Type B pancreatic cell (in vitro differentiated cells): ENCODE results near the gene TIGD6. TPM values are rescaled to one million over a fixed set of nuclear protein-coding genes. Genes with fewer than 3 reads are reported as not detected.
A peak's percentile ranks its signal among the peaks of the same experiment; 100 is the strongest.

Experiments used
- DNase-seq: peaks from one replicate; pipeline ENCODE4 v3.0.0; 2021; ENCODE audit warnings: mixed read lengths; ENCODE audit not compliant: unreplicated experiment; ENCODE audit errors: extremely low spot score
- H3K27ac Mint-ChIP-seq: 2 replicates; pipeline ENCODE4 v1.8.0; 2021; ENCODE audit warnings: mild to moderate bottlenecking, mixed read lengths
- H3K27me3 Mint-ChIP-seq: 2 replicates; pipeline ENCODE4 v1.8.0; 2021; ENCODE audit warnings: mixed read lengths
- H3K36me3 Mint-ChIP-seq: 2 replicates; pipeline ENCODE4 v1.8.0; 2021; ENCODE audit warnings: mixed read lengths
- H3K4me1 Mint-ChIP-seq: one replicate; pipeline ENCODE4 v1.8.0; 2021; ENCODE audit warnings: mixed read lengths; ENCODE audit not compliant: unreplicated experiment
- H3K4me3 Mint-ChIP-seq: 2 replicates; pipeline ENCODE4 v1.8.0; 2021; ENCODE audit warnings: mild to moderate bottlenecking, mixed read lengths
- H3K9me3 Mint-ChIP-seq: 2 replicates; pipeline ENCODE4 v1.8.0; 2021; ENCODE audit warnings: mixed read lengths
- total RNA-seq: library from RNA; stranded (reverse); gene quantifications from 2 replicates; pipeline ENCODE4 v1.2.1, GENCODE V29; 2021; ENCODE audit warnings: low replicate concordance
- TF ChIP-seq, protein P1 (sequence below): fragments of 200-600 bp; sonication (generic); conservative IDR thresholded peaks from 2 replicates; pipeline ENCODE4 v1.5.0; 2021; ENCODE audit warnings: antibody characterized with exemption, mild to moderate bottlenecking

TIGD6 gene
- total RNA-seq, 1 donor from 2014 or later = 4.9 TPM

DNA sequence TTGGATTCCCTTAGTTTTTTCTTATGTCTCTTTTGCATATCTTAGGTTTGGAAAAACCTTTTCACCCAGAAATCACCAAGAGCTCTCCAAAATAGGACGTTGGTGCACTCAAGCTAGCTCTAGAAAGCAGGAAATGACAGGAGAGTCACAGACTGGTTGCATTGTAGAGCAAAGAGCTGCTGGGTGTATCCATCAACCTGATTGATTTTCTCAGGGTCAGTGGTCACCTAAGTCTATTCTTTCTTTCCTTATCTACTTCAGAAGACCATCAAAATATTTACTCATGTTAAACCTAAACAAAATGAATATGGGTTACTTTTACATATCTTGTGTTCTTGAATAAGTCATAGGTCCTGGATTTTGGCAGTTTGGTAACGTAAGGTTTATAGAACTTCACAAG lies 25.0 kb downstream of the TIGD6 start:
- Mint-ChIP-seq H3K27me3 (no peaks in the 10 kb centered on the region), H3K36me3 (peaks cover 6% of the 10 kb centered on the region), H3K9me3 (no peaks in the 10 kb centered on the region), H3K4me3 (no peak overlapping the region), H3K4me1 (peaks cover 10% of the 10 kb centered on the region), H3K27ac (no peak overlapping the region)
- no peak for DNase-seq
- TF ChIP-seq, protein P1, sequence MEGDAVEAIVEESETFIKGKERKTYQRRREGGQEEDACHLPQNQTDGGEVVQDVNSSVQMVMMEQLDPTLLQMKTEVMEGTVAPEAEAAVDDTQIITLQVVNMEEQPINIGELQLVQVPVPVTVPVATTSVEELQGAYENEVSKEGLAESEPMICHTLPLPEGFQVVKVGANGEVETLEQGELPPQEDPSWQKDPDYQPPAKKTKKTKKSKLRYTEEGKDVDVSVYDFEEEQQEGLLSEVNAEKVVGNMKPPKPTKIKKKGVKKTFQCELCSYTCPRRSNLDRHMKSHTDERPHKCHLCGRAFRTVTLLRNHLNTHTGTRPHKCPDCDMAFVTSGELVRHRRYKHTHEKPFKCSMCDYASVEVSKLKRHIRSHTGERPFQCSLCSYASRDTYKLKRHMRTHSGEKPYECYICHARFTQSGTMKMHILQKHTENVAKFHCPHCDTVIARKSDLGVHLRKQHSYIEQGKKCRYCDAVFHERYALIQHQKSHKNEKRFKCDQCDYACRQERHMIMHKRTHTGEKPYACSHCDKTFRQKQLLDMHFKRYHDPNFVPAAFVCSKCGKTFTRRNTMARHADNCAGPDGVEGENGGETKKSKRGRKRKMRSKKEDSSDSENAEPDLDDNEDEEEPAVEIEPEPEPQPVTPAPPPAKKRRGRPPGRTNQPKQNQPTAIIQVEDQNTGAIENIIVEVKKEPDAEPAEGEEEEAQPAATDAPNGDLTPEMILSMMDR = no peak

DNA sequence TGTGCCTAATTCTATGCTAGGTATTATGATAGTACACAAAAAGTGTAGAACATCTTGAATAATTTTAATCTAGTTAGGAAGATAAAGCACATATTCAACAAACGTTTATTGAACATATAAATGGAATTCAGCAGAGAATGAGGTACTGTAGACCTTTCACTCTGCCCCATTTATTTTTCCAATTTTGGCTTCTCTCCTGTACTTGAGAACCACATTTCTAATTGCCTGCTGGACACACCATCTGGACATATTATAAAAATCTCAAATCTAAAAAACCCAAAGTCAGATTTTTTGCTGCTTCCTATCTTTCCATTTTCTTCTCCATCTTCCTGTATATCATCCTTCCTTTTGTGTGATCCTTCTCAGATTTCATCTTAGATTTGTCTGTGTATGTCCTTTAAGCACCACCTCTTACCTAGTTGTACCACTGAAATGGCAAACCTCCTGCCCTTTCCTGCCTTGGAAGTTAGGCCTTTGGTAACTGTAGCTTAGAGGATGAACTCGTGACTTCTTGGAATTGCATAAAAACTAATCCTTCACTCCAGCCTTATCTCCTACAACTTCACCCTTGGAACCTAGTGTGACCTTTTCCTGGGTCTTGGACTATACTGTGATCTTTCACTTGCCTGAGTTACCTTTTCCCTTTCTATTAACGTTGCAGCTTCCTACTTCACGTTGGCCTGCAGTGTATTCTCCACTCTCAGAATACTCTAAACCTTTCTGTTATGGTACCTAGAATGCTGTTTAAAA lies 31.1 kb downstream of the TIGD6 start:
- Mint-ChIP-seq H3K4me3 (no peak overlapping the region), H3K27ac (no peak overlapping the region), H3K9me3 (no peaks in the 10 kb centered on the region), H3K27me3 (no peaks in the 10 kb centered on the region), H3K4me1 (no peaks in the 10 kb centered on the region), H3K36me3 (no peaks in the 10 kb centered on the region)
- DNase-seq = no peak
- TF ChIP-seq, protein P1 = no peak

DNA sequence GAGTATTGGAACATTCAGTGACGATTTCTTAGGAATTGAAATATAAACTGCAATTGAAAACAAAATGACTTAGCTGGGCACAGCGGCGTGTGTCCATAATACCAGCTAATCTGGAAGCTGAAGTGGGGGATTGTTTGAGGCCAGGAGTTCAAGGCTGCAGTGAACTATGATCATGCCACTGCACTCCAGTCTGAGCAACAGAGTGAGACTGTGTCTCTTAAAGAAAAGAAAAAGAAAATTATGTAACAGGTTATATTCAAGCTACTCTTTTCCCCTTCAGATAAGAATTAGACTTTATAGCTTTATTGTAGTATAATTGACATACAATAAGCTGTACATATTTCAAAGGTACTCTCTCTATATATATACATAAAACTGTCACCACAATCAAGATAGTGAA lies 33.5 kb downstream of the TIGD6 start:
- H3K4me3 Mint-ChIP-seq = no peak overlapping the region

DNA sequence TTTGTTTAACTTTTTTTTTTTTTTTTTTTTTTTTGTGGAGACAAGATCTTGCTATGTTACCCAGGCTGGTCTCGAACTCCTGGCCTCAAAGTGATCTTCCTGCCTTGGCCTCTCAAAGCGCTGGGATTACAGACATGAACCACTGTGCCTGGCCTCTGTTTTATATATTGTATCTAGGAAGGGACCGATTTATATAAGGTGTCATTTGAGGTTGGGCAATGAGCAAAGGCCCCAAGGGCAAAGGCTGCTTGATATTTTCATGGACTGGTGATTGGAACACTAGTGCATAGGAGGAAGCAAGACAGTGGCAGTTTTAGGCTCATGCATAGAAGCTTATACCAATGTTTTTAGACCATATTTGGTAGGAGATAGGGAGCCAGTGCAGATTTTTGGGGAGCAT lies 36.7 kb downstream of the TIGD6 start:
- no peak for DNase-seq
- TF ChIP-seq, protein P1 = no peak
- Mint-ChIP-seq H3K4me3 (no peak overlapping the region), H3K27me3 (no peaks in the 10 kb centered on the region), H3K36me3 (no peaks in the 10 kb centered on the region), H3K9me3 (no peaks in the 10 kb centered on the region), H3K4me1 (peaks cover 25% of the 10 kb centered on the region), H3K27ac (no peak overlapping the region)

More for the DNA sequence above, 33.5 kb downstream of the TIGD6 start:
- no peaks in the 10 kb centered on the region for H3K36me3 Mint-ChIP-seq
- no peaks in the 10 kb centered on the region for H3K9me3 Mint-ChIP-seq
- DNase-seq = no peak
- peaks cover 5% of the 10 kb centered on the region for H3K4me1 Mint-ChIP-seq
- no peaks in the 10 kb centered on the region for H3K27me3 Mint-ChIP-seq
- no peak overlapping the region for H3K27ac Mint-ChIP-seq
- TF ChIP-seq, protein P1 = no peak

DNA sequence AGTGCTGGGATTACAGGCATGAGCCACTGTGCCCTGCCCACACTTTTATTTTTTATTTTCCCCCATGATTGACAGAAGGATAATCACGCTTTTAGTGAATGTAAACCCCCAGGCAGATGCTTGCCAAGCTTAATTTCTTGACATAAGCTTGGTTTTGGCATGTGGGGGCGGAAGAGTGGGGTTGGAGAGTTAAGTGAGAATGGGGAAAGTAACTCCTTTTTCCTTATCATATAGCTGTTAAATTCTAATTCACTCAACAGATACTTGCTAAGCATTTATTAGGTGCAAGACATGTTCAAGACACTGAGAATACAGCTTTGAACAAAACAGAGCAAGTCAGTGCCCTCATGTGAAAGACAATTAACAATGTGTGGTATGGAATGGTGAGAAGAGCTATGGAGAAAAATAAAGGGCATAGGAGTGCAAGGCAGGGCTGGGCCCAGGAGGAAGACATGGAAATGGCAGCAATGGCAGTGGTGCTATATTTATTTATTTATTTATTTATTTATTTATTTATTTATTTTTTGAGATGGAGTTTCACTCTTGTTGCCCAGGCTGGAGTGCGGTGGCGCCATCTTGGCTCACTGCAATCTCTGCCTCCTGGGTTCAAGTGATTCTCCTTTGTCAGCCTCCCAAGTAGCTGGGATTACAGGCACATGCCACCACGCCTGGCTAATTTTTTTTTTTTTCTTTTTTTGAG lies 37.7 kb downstream of the TIGD6 start:
- TF ChIP-seq, protein P1 = no peak
- peak overlapping the region; percentile 36 for H3K4me3 Mint-ChIP-seq
- H3K9me3 Mint-ChIP-seq = no peaks in the 10 kb centered on the region

More for the DNA sequence above, 37.7 kb downstream of the TIGD6 start:
- no peak overlapping the region for H3K27ac Mint-ChIP-seq
- no peak for DNase-seq
- H3K36me3 Mint-ChIP-seq = no peaks in the 10 kb centered on the region
- H3K4me1 Mint-ChIP-seq = peaks cover 25% of the 10 kb centered on the region
- no peaks in the 10 kb centered on the region for H3K27me3 Mint-ChIP-seq
